Measurements from ENCODE around the gene CRYGB.

DNA sequence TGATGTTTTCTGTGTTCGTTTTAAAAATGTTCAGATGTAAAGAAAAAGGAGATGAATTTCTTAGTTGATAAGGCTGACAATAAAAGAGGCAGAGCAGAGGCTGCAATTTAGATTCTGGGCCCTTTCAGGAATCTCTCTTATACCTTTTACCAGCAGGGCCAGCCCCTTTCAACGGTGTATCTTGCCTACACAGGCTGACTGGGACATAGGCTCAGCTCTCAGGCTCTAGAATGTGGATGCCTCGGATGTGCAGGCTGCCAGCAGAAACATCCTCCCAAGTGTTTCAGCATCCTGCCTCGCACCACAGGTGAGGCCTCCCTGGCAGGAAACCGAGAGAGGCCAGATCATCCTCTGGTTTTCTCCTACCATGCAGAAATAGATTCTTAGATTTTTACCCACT, 40.5 kb upstream of the CRYGB start:
- TF ChIP-seq, protein P1, sequence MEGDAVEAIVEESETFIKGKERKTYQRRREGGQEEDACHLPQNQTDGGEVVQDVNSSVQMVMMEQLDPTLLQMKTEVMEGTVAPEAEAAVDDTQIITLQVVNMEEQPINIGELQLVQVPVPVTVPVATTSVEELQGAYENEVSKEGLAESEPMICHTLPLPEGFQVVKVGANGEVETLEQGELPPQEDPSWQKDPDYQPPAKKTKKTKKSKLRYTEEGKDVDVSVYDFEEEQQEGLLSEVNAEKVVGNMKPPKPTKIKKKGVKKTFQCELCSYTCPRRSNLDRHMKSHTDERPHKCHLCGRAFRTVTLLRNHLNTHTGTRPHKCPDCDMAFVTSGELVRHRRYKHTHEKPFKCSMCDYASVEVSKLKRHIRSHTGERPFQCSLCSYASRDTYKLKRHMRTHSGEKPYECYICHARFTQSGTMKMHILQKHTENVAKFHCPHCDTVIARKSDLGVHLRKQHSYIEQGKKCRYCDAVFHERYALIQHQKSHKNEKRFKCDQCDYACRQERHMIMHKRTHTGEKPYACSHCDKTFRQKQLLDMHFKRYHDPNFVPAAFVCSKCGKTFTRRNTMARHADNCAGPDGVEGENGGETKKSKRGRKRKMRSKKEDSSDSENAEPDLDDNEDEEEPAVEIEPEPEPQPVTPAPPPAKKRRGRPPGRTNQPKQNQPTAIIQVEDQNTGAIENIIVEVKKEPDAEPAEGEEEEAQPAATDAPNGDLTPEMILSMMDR (conservative IDR thresholded peaks at IDR 0.05; ENCODE audit: low read length) = no peak
- no peak for TF ChIP-seq EZH2phosphoT487 (IDR thresholded peaks at IDR 0.05; ENCODE audit: borderline replicate concordance)

Data from Loucy (cell line).